ENCODE measurements around the gene FMNL2.

The FMNL2 gene

DNA sequence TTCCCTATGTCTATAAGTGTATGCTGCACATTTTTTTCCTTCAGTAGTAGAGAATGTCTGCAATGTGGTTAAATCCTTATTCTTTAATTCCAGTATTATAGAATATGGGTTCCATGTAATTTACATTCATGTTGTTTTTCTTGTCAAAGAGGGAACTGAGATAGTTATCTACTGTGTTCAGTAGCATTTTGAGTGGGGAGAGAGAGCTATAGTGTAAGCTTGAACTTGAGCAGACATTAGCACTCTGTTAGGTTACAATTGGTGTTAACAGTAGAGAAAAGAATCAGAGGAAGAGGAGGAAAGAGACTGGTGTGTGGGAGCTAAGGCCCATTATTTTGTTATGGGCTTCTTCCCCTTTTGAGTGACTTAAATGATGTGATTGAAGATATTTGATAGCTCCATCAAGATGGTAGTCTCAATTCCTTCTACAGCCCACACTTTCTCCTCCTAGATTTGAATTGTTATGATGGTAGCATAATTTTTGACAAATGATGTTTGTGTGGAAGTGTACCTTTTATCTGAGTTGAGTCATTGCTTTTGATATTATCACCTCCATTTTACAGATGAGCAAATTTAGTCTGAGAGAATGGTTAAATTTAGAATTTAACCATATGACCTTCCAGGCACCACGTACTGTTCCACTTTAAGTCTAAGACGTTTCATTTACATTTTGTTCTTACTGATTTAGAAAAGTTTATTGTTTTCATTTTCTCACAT lies 71.3 kb downstream of the FMNL2 start:
- DNase-seq: no peak

- no peak for DNase-seq
Measured at GRCh38 chr2:152406836-152407161, 71.8 kb downstream of the FMNL2 start.

- DNase-seq: no peak
Measured at GRCh38 chr2:152407204-152407721, 72.3 kb downstream of the FMNL2 start.

DNA sequence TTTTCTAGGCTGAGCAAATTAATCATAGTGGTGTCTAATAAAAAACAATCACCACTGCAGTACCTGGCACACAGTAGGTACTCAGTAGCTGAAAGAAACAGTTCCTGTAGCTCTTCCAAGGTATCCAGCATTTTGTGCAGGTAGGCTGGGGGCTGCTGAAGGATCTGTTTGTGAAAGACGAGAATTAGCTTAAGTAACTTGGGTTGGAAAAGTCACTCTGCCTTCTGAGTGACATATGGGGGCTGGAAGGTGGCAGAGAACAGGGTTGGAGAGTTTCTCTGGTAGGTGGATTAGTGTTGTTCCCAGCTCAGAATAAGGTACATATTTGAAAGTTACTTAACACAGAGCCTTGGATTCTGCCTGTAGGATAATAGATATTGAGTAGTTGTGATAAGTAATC lies 72.8 kb downstream of the FMNL2 start:
- no peak for DNase-seq

- DNase-seq: no peak
Measured at GRCh38 chr2:152408254-152408653, 73.3 kb downstream of the FMNL2 start.

DNA sequence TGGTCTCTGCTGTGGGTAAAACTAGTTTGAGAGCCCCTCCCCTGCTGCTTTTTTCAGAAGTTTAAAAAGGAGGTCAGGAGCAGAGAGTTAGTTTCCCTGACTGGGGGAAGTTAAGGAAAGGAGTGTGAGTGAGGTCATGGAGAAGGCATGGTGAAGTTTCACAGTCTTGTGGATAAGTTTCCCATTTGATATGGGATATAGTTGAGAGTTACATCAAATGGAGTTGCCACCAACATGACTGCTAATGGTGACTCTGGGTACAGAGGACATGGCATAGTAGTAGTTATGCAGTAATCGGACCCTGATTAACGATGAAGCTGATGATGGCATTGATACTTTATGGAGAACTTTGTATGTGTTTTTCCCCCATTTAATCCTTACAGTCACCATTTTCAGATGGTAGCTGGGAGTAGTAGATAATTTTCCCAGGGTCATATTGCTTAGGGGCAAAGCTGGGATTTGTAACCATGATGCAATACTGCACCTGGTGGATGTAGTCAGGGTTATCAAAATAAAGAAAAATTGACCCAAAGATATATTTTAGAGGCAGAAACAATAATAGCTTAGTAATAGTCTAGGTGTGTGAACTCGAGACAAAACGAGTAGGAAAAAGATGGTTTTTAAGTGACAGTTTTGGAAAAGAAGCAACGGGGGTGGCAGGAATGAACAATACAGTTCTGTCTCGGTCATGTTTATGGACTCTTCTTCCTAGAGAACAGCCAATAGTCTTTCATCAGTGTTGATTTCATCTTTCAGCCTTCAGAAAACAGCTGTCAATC lies 74.6 kb downstream of the FMNL2 start:
- no peak for DNase-seq

- DNase-seq: no peak
Measured at GRCh38 chr2:152410165-152410597, 75.2 kb downstream of the FMNL2 start.

GRCh38 chr2:152411154-152411553 lies 76.2 kb downstream of the FMNL2 start:
- DNase-seq: no peak

DNA sequence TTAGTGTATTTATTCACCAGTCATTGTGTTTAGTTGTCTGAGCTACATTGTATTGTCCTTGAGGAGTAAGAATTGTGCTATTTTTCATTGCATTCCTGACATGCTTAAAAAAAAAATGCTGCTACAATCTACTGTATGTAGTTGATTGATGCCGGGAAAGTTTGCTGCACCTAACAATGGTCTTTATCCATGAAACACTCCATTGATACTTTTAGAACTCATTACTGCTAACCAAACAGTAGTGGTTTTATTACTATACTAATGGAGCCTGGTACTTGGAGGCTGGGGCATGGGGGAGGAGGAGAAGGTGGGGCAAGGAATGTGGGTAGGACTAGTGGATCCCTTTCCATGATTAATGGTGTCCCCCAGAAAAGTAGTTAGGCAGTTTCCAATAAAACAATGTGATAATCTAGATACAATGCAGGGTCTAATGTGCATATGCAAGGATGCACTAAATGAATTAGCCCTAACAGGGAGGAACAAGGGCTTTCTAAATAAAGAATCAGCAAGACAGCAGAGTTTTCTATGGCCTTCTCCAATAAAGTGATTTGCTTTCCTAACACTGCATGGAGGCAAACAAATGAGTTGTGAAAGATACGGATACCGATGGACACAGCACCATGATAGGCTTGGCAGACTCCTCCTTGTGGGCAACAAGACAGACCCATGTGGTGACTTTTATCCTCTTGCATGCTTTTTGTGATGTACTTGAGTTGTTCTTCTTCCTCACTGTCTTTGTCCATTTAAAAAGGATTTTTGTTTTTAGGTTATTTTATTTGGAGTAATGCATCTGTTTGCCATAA lies 78.5 kb downstream of the FMNL2 start:
- no peak for DNase-seq

GRCh38 chr2:152415231-152415642 lies 80.3 kb downstream of the FMNL2 start:
- no peak for DNase-seq

- no peak for DNase-seq
Measured at GRCh38 chr2:152415796-152416195, 80.8 kb downstream of the FMNL2 start.

- no peak for DNase-seq
Measured at GRCh38 chr2:152418688-152419087, 83.7 kb downstream of the FMNL2 start.

DNA sequence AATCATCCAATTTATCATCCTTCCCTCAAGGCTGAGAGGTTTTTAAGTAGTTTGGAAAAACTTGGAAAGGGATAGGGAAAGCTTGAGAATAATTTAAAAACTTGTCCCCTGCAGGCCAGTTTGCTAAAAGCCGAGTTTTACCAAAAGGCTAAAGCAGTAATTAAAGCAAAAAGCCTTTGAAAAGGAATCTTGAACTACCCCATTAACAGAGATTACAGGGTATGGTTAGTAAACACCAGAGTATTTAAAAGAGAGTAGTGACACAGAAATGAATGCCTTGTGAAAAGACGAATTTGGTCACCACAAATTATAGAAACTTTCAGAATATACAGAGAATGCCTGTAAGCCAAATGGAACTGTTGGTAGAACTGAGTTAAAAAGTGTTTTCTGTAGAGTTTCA lies 85.0 kb downstream of the FMNL2 start:
- no peak for DNase-seq

DNA sequence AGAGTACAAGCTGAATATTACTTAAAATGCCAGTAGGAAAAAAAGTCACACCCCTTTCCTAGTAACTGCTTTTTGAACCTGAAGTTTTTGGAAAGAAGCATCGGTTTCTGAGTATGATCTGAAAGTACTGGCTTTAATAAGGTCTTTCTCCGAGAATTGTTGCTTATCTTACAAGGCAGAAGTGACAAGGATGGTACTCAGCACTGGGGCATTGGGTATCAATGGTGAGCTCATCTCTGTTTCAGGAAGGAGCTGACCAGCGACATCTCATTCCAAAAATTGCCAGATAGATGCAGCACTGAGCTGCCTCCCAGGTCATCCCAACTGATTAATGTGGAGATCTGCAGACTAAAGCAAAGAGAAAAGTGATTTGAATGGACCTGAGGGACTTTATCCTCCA lies 85.4 kb downstream of the FMNL2 start:
- no peak for DNase-seq

- DNase-seq: no peak
Measured at GRCh38 chr2:152420936-152421335, 86.0 kb downstream of the FMNL2 start.

- no peak for DNase-seq
Measured at GRCh38 chr2:152421521-152422370, 86.8 kb downstream of the FMNL2 start.

DNA sequence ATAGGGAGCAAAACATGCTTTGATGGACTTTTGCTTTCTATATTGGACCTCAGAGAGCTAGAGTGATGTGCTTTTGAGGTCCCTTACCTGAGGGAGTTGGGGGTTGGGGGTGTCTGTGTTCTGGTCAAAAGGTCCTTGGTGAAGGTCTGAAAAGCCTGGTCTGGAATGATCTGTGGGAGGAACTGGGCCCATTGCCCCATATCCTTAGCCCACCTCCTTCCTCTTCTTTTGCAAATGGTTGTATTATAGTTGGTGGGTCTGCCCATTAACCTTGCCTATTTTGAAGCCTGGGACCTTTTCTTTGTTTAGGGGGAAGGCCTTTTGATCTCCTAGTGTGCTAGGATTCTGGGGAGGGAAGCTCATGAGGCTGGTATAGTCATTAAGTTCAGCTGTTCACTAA lies 88.7 kb downstream of the FMNL2 start:
- no peak for DNase-seq

- no peak for DNase-seq
Measured at GRCh38 chr2:152425765-152426727, 91.1 kb downstream of the FMNL2 start.

GRCh38 chr2:152426801-152427200 lies 91.8 kb downstream of the FMNL2 start:
- DNase-seq: no peak

- no peak for DNase-seq
Measured at GRCh38 chr2:152427902-152428301, 92.9 kb downstream of the FMNL2 start.

Measured in COR-L47 (cell line).